Ureter (tissue), 1 donor: ENCODE data around the gene PRKN. TPM values are rescaled to one million over a fixed set of nuclear protein-coding genes. Genes with fewer than 3 reads are reported as not detected.
A peak's percentile ranks its signal among the peaks of the same experiment; 100 is the strongest.

Experiments used
- DNase-seq: peaks from one replicate; pipeline ENCODE4 v3.0.0-alpha.2; 2020; ENCODE audit warnings: low spot score
- total RNA-seq: library from RNA; stranded (reverse); gene quantifications from one replicate; pipeline ENCODE4 v1.2.4, GENCODE V29; 2023
- donor health status: DM: yes; HTN: yes; CAD: no.

The PRKN gene
- total RNA-seq, 1 donor from 2014 or later = 12.1 TPM

DNA sequence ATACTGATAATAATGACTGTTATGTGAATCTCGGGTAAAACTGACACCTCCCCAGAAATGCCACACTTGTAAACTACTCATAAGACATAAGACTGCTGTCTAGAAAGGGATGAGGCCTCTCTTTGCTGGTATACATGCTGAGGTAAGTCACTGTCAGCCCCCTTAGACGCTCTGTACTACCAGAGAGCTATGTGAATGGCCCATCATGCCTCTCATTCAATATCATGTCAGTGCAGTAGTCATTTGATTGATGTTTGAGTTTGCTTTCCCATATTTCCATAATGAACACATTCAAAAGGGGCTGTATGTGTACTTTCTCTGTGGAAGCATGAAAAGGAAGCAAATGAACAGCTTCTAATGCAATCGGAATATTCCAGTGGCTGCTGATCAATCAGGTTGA, 1334.3 kb downstream of the PRKN start:
- DNase-seq = no peak

DNA sequence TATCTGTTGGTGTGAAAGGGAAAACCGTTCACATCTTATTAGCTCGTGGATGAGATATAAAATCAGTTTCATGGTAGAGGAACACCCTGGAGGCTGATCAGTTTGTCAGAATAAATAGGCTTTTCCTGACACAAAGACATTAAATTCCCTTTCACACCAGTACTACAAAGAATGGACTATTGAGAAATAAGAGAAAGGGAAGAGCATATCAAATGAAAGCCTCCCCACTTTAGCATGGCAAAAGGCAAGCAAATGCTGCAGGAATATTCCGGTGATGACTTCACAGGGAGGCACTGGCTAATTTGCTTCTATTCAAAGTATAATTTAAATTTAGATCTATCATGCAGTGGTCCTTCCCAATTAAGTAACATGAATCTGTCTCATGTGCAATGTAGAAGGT, 1337.8 kb downstream of the PRKN start:
- DNase-seq = no peak

DNA sequence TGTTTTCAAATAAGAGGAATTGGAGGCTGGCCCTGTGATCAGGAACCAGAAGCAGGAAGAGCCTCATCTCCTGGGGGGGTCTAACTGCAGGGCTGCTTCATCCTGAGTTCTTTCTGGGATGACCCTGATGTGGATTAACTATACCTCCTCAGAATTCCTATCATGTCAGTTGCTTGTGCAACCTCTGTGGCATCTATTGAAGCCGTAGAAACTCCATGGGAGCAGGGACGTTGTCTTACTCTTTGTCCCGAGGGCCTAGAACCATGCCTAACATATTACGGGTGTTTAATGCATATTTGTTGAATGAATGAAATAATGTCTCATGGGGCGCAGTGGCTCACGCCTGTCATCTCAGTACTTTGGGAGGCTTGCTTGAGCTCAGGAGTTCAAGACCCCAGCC, 1343.6 kb downstream of the PRKN start:
- no peak for DNase-seq

DNA sequence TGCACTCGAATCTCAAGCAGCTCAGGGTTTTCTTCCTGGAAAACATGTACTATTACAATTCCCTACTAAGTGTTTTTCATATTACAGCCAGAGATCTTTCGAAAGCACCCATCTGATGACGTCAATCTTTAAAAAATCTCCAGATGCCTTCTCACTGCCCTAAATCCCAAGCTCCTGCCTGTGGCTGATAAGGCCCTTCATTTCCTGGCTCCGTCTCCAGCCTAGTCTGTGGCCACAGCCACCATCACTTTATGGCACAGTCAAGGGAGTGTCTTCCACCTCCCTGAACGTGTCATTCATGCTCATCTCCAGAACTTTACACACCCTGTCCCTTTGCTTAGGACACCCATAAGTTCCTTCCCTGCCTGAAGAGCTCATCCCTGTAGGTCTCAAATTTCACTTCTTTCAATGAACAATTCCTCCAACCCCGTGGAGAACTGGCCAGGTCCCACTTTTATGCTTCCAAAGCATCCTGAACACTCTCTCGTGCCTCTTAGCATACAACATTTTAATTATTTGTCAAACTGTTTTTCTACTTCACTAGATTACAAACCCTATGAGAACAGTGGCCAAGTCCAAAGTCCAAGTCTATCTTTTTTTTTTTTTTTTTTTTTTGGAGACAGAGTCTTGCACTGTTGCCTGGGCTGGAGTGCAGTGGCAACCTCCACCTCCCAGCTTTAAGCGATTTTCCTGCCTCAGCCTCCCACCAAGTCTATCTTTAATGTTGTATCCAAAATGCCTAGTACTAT, 1347.6 kb downstream of the PRKN start:
- DNase-seq = no peak

DNA sequence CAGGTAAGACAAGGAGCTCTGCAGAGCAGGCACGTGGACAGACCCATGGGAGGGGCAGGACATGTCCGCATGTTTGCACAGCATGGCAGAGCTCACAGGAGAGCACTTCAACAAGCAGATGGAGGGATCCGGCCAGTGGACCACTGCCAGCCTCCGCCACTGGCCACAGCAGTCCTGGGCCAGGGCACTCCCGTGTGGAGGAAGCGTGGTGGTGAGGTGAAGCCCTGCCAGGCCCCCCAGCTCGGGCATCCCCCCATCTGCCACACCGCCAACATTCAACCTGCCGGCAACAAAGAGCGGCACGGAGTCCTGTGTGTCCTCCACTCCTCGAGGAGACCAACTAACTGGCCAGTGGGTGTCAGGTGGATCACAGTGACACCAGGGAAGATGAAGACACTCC, 1349.5 kb downstream of the PRKN start:
- no peak for DNase-seq

DNA sequence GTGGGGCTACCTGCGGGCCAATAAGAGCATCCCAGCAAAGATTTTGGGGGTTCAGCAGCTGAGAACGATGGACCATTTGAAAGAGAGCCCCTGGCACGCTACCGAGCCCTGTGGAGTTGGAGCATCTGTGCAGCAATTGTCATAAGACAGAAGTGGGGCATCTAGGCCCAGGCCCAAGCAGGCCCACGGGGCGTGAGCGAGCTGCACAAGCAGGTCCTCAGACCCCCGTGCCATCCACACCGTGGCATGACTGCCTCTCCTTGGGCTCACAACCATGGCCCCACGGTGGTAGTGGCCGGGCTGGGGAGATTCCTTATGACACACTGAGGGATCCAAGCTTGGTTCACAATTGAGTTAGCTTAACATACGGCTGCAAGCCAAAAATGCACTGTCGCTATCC, 1350.5 kb downstream of the PRKN start:
- no peak for DNase-seq

DNA sequence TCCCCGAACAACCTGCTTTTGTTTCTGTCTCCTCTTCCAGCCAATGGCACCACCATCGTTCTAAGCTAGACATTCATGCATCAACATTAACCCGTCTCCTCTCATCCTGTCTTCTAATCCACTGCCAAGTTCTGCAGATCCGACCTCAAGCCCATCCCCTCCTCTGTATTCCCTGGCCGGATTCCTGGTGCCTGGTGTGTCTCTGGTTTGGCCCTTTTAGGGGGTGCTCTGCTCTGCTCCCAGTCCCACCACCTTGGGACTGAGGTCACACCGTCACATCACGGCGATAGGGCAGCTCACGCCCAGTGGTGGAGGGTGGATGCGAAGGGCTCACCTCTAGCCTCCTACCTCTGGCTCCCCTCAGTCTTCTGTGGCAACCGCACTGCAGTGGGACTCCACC, 1351.2 kb downstream of the PRKN start:
- no peak for DNase-seq

DNA sequence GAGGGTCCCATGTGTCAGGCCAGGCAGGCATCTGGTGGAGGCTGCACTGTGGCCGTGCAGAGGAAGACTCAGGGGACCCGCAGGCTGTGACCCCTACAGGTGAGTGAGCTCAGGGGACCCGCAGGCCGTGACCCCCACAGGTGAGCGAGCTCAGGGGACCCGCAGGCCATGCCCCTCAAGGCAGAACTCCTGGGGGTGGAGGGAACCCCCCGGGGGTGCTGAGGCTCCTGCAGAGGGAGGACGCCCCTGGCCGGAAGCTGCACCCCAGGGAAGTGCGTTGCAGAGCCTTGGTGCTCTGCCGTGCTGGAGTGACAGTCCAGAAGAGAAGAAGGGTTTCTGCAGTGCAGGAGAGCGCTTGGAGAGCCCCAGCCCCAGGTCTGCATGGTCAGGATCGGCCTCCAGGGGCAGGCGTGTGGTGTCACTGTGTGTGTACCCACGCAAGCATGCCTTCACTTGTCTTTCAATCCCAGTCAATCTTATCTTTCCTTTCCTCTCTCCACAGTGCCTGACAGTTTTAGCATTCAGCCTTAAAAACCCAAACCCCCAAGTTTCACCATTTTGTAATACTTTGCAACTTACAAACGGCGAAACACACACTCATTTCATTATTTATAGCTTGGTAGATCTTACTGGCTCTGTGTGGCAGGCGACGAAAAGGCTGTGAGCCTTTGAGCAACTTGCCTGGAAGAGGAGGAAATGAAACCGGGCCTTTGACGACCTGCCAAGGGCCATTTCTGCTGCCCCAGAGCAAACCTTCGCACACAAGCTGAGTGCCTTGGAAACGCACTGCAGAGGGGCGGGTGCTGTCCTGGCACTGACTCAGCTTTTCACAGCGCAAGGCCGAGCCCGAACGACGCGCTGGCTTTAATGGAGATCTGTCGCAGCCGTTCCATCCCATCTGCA, 1352.3 kb downstream of the PRKN start:
- DNase-seq = peak; percentile 85

DNA sequence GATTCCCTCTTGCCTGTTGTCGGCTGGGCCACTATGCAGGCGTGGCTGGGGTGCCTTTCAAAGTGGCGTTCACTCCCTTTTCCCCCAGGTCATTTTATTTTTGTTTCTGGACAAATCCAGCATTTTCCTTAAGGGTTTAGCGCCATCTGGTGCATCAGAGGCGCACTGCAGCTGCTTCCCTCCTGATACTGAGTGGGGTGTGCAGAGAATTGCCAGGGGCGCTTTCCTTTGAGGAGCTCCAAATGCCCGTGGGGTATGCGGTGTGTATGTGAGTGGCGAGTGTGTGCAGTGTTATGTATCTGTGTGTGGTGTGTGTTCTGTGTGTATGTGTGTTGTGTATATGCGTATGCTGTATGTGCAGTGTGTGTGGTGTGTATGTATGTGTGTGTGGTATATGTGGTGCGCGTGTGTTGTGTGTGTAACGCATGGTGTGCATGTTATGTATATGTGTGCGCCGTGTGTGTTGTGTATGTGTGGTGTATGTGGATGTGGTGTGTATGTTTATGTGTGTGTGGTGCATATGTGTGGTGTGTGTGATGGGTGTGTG, 1353.6 kb downstream of the PRKN start:
- peak; percentile 69 for DNase-seq

DNA sequence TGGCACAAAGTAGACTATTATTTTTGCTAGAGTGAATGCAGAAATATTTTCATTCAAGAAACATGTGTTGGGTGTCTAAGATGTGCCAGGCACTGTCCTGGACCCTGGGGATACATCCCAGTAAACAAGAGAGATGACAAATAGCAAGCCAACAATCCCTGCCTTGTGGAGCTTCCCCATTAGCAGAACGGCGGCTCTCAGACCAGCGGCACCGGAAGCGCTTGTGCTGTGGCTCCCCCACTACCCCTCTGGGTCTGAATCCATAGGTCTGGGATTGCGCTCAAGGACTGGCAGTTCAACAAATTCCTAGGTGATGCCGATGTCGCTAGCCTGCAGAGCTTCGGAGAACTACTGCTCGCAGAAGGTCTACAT, 1355.2 kb downstream of the PRKN start:
- no peak for DNase-seq

DNA sequence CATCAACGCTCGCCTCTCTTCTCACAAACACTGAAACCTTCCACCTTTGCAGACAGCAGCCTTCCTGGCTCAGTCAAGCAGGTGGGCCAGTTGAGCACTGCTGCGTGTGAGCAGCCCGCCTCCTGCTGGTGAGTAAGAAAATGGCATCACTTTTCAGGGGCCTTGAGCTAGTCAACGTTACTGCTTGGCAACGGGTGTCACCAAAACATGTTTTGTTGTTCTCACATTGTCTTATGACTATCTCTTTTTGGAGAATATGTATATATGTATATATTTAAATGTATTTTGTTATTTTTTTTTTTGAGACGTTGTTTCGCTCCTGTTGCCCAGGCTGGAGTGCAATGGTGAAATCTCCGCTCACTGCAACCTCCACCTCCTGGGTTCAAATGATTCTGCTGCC, 1356.7 kb downstream of the PRKN start:
- DNase-seq = peak; percentile 64

DNA sequence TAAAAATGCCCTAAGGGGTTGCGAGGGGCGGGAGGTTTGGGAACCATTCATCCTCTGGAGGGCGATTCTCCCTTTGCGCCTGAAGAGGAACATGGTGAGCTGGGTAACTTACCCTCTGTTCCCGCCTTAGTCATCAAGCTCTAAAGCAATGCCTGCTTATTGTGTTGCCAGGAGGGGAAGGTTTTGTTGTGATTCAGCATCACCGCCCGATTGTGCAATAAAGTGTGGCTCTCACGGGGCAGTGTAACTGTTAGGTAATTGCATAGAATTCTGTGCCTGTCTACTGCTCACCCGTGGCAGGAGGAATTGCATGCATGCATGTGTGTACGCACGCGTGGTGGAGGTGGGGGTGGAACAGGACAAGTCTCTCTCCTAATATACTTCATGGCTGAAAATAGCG, 1358.2 kb downstream of the PRKN start:
- DNase-seq = no peak

DNA sequence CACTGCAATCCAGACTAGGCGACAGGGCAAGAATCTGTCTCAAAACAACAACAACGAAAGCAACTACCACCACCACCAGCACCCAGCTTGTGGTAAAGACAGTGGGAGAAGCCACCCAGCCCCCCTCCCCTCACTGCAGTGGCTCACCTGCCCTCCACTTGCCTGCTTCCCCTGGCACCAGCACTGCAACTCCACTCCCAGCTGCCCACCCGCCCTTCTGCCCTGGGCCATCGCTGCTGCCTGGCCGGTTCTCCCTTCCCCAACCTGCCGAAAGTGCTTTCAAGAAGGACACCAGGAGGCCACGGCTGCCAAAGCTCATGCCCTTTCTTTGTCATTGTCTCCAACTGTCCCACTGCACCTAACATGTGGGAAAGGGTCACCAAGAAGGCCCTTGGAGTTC, 1359.1 kb downstream of the PRKN start:
- DNase-seq = no peak

DNA sequence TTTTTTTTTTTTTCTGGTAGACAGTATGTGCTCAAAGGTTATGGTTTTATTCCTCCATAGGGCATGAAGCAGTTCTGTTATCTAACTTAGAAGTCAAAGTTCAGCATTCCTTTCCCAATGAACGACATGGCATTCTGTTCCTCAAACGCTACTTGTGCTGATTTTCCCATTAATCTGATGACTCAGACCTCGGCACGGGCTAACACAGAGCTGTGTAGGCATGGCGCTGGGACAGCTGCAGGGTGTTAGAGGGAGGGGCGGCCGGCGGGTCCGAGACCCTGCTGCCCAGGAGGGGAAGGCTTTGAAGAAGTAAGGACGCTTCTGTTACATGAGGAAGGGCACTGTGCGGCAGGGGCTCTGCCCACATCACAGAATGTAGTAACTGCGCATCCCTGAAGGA, 1360.1 kb downstream of the PRKN start:
- DNase-seq = no peak

DNA sequence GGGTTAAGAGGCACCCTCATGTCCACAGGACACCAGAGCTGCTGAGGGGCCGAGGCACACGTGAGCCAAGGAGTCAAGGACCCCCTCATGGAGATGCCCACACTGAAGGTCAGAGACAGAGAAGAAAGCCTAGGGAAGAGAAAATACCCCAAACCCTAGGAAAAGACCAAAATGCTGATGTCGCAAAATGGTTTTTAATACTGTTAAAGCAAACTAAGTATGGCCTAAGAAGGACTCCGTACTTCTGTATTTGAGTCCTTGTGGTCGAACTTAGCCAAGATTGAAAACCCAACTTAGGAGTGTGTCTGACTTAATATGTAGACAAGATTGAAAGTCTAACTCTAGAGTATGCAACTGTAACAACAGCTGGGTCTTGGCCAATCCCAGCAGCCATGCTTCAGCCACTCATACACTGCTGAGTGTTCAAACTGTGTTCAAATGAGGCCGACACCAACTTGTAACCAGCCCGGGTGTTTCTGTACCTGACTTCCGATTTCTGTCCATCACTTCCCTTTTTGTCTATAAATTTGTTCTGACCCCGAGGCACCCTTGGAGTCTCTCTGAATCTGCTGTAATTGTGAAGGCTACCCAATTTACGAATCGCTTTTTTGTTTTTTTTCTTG, 1361.2 kb downstream of the PRKN start:
- no peak for DNase-seq

DNA sequence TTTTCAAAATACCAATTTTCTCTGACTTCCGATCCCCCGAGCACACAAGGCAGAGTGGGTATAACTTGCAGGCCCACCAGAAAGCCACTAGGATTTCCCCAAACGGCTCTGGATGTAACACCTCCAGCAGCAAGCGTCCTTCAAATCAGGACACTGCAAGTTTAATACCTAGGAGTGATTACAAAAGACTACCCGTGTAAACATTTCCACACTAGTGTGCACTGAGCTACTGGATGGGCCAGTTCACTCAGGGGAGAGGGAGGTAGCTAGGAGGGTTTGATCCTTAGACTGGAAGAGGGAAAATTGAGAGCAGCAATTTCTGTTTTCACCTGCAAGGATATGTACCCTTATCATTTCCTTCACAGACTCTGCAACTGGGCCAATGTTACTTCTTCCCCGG, 1361.9 kb downstream of the PRKN start:
- no peak for DNase-seq

DNA sequence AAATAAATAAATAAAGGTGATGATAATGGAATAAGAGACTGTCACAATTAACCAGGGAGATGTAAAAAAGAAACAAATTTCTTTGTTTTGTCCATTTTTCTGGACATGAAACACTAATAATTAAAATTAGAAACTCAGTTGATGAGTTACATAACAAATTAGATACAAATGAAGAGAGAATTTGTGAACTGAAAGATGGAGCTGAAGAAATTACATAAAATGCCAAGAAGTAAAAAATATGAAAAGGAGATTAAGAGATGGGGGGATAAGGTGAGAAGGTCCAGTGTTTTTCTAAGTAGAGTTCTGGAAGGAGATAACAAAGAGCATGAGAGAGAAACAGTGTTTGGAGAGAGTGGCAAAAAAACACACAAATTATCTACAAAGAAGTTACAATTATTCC, 1364.3 kb downstream of the PRKN start:
- no peak for DNase-seq

DNA sequence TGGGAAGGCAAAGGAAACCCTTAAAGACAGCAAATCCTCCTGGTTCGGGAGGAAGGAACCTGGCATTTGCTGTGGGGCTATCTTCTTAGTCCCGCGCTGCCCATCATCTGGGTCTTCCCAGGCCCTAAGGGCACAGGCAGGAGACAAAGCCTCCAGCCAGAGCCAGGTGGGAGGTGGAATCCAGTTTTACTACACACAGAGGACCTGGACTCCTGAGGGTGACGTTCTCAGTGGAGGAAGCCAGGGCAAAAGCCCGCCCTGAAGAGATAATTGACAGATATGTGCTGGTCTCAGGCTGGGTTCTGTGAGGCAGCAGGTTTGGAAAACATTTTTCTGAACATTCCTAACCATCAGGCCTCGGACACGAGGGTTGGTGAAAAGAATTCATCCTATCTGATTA, 1365.3 kb downstream of the PRKN start:
- DNase-seq = no peak

DNA sequence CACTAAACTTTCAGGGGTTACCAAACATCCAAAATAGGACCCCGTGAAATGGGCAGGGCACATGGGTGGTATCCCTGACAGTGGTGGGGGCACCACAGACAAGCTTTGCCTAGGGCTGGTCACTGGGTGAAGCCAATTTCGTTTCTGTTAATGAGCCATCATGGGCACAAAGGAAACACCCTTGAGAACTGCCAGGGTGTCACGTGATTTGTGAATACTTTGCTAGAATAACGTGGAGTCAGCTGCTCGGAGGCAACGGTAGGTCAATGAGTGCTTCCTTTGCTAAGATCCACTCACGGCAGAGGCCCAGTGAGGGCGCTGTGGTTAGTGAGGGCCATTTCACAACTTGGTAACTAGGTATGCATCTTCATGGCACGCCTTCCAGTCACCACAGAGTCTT, 1366.0 kb downstream of the PRKN start:
- no peak for DNase-seq

DNA sequence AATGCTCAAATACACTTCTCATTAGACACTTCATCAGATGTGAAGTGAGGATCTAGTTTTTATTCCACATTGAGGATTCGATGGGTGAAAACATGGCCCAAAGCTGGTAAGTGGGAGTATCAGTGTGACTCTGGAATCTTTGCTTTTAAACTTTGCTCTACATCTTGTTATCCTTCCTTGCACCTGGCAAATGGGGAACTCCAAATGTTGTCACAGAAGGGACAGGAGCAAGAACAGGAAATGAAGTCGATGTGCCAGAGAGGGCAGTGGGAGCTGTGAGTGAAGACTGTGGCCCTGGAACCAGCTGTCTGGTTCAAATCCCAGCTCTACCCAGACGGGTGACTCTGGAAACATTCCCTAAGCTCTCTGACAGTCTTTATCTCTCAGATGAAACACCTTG, 1367.0 kb downstream of the PRKN start:
- no peak for DNase-seq

DNA sequence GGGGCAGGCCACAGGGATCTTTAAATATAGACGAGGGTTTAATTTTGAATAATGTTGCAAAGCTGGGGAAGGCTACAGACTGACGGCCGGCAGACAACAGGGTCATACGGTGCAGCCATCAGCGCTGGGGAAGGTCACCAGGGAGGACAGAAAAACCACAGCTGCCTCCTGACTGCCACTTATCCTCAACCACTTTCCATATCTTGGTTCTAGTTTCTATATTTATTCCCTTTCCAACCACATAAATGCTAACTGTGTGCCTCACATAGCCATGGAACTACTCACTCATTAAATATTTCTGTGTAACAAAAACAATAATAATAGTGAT, 1368.0 kb downstream of the PRKN start:
- no peak for DNase-seq

DNA sequence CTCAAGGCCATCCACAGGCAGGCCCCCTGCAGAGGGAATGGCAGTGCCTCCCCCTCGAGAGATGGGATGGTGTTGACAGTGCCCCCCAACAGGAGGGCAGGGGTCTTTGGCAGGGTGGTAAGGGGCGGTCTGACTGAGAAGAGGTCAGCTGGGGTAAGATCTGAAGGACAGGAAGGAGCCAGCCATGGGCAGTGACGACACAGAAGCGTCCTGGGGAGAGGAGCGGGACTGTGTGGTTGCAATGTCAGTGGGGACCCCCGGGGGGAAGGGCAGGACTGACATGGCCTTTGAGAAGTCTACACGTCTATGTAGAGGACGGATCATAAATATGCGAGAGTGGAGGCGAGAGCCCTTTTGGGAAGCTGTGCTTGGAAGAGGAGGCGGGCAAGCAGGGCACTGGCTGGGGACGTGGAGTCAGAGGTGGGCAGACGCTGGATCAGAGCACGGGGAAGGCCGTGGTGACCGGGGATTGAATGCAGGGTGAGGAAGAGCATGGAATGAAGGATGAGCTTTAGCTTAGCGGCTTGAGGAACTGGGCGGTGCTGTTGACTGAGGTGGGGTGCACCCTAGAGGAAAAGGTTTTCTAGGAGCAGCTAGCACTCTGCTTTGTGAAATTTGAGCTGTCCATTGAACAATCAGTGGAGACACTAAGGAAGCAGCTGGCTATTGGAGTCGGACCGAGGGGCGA, 1371.3 kb downstream of the PRKN start:
- no peak for DNase-seq
